NCI-H146 (cell line): ENCODE data around the gene DBET.
"Not testable (repeated sequence)": the region's sequence is repeated elsewhere in the genome, so short reads cannot be mapped to it uniquely, and the experiment has no call there.

Experiments
- DNase-seq: peaks from one replicate; lab custom pipeline; 2025; lab: John Stamatoyannopoulos, UW

The DBET gene

DNA sequence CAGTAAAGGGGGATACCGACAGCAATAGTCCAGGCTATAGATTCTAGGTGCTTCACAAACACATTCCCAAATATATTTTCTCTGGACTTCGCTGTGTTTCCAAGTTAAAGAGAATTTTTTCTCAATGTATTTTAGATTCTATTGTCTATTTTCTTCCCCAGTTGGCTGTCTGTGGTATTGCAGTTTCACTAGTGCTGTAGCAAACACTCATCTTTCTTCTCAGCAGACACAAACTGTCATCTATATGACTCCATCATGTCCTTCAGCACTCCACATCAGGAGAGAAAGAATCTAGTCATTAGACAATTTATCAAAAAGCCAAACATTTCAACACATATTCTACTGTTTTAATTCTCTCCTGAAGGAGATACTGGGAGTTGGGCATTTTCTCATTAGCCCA lies at the start of gene DBET:
DBET (plus strand) TSS at position 161 of the 400 bp plus-strand sequence.
- DNase-seq, result not testable (repeated sequence)

- no peak for DNase-seq
Observed at GRCh38 chr4:190014771-190015537, 49.3 kb upstream of the DBET start.

DNA sequence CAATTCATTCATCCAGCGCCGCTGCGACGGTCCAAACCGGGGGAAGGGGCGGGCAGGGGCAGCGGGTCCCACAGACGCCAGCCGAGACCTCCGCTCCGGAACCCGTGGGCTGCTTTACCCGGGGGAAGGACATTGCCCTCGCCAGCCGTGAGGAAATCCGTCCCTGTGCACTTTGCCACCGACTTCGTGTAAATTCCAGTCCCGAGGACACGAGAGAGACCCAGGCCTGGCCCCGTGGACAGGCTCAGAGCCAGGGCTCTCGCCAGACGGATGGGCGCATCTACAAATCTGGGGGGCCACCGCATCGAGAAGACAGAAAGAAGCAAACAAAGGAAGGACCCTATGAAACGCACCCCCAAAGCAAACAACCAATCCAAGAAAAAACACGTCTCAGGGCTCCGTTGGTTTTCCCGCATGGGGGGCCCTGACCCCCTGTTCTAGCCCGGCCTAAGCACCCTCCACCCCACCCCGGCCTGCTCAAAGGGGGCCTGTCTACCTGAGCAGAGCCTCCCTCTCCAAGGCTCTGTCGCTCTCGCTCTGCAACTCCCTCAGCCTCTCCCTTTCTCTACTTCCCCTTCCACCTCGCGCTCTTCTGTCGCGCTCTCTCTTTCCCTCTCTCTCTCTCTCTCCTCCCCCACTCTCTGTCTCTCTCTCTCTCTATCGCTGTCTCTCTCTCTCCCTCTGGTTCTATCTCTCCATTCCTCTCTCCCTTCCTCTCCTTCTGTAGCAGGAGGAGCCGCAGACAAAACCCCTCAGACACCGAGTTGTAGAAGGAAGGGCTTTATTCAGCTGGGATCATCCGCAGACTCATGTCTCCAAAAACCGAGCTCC lies 48.5 kb upstream of the DBET start:
- DNase-seq, result no peak

- no peak for DNase-seq
Observed at GRCh38 chr4:190016369-190017289, 47.7 kb upstream of the DBET start.

GRCh38 chr4:190017357-190018200 lies 46.7 kb upstream of the DBET start:
- no peak for DNase-seq

DNA sequence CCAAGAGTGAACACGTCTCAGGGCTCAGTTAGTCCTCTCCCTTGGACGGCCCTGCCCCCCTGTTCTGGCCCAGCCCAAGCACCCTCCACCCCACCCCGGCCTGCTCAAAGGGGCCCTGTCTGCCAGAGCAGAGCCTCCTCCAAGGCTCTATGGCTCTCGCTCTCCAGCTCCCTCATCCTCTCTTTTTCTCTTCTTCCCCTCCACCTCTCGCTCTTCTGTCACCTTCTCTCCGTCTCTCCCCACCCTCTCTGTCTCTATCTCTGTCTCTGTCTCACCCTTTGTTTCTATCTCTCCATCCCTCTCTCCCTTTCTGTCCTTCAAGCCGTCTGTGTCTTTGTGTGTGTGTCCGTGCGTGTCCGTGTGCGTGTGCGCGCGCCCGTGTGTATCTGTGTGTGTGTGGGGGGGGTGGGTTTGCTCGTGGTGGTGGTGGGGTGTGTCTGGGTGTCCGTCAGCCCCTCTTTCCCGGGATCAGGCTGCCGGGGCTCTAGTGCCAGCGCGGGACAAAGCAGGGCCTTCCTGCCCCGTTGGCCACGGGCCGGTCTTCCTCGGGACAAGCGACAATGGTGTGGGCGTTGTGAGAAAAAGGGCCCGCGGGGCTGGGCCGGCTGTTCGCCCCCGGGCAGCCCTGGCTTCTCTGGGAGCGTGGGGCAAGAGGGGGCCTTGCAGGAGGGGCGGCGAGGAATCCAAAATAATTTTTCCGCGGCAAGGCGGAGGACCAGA lies 45.9 kb upstream of the DBET start:
- no peak for DNase-seq

DNA sequence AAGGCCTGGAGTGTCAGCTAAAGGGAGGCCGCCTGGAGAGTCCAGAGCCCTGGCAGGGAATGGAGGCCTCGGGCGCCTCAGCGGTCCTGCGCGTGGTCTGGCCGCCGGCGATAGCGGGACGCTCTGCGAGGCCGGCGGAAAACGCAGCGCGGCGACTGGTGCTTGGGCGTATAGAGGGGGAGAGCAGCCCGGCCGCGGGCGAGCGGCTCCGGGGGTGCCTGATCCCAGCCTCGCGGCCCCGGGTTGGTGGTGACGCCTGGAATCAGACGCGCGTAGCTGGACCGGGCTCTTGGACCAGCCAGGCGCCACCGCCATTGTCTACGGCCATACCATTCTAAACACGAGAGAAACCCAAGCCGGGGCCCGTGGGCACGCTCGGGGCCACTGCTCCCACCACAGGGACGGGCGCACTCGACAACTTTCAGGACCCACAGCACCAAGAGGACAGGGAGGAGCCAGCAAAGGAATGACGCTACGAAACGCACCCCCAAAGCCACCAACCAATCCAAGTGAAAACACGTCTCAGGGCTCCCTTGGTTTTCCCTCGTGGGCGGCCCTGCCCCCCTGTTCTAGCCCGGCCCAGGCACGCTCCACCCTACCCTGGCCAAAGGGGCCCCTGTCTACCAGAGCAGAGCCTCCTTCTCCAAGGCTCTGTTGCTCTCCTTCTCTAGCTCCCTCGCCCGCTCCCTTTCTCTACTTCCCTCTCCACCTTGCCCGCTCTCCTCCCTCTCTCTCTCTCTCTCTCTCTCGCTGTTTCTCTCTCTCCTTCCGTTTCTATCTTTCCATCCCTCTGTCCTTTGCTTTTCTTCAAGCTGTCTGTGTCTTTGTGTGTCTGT lies 45.1 kb upstream of the DBET start:
- DNase-seq, result no peak

GRCh38 chr4:190019859-190020463 lies 44.3 kb upstream of the DBET start:
- not testable (repeated sequence) for DNase-seq

- DNase-seq, result no peak
Observed at GRCh38 chr4:190020790-190021717, 43.2 kb upstream of the DBET start.

DNA sequence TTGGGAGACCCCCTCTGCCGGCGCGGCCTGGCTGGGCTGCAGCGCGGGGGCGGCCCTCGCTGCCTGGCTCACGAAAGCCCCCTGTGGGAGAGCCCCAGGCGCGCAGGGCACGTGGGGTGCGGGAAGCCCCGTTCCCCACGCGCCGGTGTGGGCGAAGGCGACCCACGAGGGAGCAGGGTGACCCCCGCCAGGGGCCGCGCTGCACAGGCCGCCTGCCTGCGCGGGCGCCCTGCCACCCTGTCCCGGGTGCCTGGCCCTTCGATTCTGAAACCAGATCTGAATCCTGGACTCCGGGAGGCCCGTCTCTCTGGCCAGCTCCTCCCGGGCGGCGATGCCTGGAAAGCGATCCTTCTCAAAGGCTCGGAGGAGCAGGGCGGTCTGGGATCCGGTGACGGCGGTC lies 42.3 kb upstream of the DBET start:
- not testable (repeated sequence) for DNase-seq

GRCh38 chr4:190022614-190023281 lies 41.6 kb upstream of the DBET start:
- not testable (repeated sequence) for DNase-seq

- not testable (repeated sequence) for DNase-seq
Observed at GRCh38 chr4:190027156-190027555, 37.1 kb upstream of the DBET start, which contains the start of gene FRG2. FRG2 (minus strand) TSS chr4:190027256; CDS start chr4:190027204, 52 bp downstream.

DNA sequence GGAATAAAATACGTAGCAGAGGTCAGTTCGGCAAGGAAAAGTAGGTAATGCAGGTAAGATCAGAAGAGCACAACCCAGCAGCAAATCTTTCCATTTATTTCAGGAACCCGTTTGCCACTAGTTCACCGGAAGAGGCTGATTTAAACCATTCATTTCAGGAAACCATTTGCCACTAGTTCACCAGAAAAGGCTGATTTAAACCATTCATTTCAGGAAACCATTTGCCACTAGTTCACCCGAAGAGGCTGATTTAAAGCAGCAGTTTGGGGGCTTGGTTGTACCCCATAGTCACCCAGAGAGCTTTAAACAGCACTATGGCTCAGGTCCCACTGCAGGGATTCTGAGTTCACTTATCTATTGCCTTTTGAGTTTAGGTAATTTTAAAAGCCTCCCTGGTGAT lies 33.0 kb upstream of the DBET start:
- DNase-seq, result not testable (repeated sequence)

GRCh38 chr4:190037704-190038388 lies 26.5 kb upstream of the DBET start:
- not testable (repeated sequence) for DNase-seq

GRCh38 chr4:190040873-190041272 lies 23.4 kb upstream of the DBET start:
- DNase-seq, result not testable (repeated sequence)

DNA sequence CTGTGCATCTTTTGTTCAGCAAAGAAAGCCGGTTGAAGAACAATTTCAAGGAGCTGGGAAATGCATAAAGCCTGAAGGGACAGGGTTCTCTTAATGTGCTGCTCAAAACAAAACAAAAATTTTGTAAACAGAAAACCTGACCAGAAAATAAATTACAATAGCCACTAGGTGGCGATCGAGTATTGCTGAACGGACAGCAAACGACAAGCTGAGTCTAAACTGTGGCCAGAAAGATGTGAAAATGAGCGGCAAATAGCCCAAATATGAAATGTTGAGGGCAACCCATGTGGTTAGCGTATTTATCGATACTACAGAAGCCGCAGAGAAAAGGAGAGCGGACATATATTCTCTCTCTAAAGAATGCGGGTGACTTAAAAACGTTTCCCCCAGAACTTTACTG lies 16.7 kb upstream of the DBET start:
- not testable (repeated sequence) for DNase-seq
